Measurements from ENCODE around the gene BLM.

BLM gene

DNA sequence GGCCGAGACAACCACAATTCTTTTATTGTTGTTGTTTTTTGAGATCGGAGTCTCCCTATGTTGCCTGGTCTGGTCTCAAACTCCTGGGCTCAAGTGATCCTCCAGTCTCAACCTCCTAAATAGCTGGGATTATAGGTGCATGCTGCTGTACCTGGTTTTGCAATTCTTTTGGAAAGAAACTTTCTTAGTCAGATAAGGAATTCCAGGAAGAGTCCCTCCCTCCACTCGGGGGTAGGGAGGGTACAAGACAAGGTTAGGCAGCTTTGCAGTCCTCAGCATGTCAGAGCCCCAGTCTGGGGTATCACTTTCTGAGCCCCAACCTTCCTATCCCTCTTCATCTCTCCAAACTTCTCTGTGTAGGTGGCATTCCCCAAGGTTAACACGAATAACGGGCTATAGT lies 117.5 kb downstream of the BLM start:
- no peak for TF ChIP-seq CTCF (conservative IDR thresholded peaks at IDR 0.05; ENCODE audit: low read depth, low read length)

GRCh38 chr15:90836296-90836871 lies 119.2 kb downstream of the BLM start:
- Histone ChIP-seq H3K79me2 (ENCODE audit: insufficient read depth, low read depth) (no peaks in the 10 kb centered on the region), H3K4me1 (ENCODE audit: low read depth, poor library complexity, severe bottlenecking) (peaks cover 5% of the 10 kb centered on the region), H2AFZ (ENCODE audit: low read depth) (no peak overlapping the region), H3K4me3 (IDR thresholded peaks at IDR 0.05; ENCODE audit: insufficient read depth, low read depth, low read length) (no peak overlapping the region), H3K27ac (no peak overlapping the region), H3K27me3 (ENCODE audit: insufficient read depth, low read depth) (no peaks in the 10 kb centered on the region), H3K9ac (no peak overlapping the region), H3K4me2 (no peak overlapping the region), H4K20me1 (ENCODE audit: insufficient read depth) (no peaks in the 10 kb centered on the region), H3K36me3 (ENCODE audit: insufficient read depth) (no peaks in the 10 kb centered on the region)
- TF ChIP-seq CTCF (conservative IDR thresholded peaks at IDR 0.05; ENCODE audit: low read depth, low read length), result no peak

More for the DNA sequence above, 117.5 kb downstream of the BLM start:
- H4K20me1 ChIP-seq (ENCODE audit: insufficient read depth), result no peaks in the 10 kb centered on the region
- H2AFZ ChIP-seq (ENCODE audit: low read depth), result no peak overlapping the region
- no peaks in the 10 kb centered on the region for H3K27me3 ChIP-seq (ENCODE audit: insufficient read depth, low read depth)
- H3K36me3 ChIP-seq (ENCODE audit: insufficient read depth), result no peaks in the 10 kb centered on the region
- no peak overlapping the region for H3K9ac ChIP-seq
- peaks cover 5% of the 10 kb centered on the region for H3K4me1 ChIP-seq (ENCODE audit: low read depth, poor library complexity, severe bottlenecking)
- H3K27ac ChIP-seq, result no peak overlapping the region
- H3K4me2 ChIP-seq, result no peak overlapping the region
- no peak overlapping the region for H3K4me3 ChIP-seq (IDR thresholded peaks at IDR 0.05; ENCODE audit: insufficient read depth, low read depth, low read length)
- no peaks in the 10 kb centered on the region for H3K79me2 ChIP-seq (ENCODE audit: insufficient read depth, low read depth)

- no peak overlapping the region for H2AFZ ChIP-seq (ENCODE audit: low read depth)
- H4K20me1 ChIP-seq (ENCODE audit: insufficient read depth), result no peaks in the 10 kb centered on the region
- H3K27me3 ChIP-seq (ENCODE audit: insufficient read depth, low read depth), result no peaks in the 10 kb centered on the region
- H3K9ac ChIP-seq, result no peak overlapping the region
- H3K4me1 ChIP-seq (ENCODE audit: low read depth, poor library complexity, severe bottlenecking), result peaks cover 5% of the 10 kb centered on the region
- no peak overlapping the region for H3K4me2 ChIP-seq
- no peak overlapping the region for H3K4me3 ChIP-seq (IDR thresholded peaks at IDR 0.05; ENCODE audit: insufficient read depth, low read depth, low read length)
- no peaks in the 10 kb centered on the region for H3K79me2 ChIP-seq (ENCODE audit: insufficient read depth, low read depth)
- TF ChIP-seq CTCF (conservative IDR thresholded peaks at IDR 0.05; ENCODE audit: low read depth, low read length), result no peak
- no peaks in the 10 kb centered on the region for H3K36me3 ChIP-seq (ENCODE audit: insufficient read depth)
- no peak overlapping the region for H3K27ac ChIP-seq
These were observed 119.9 kb downstream of the BLM start for GRCh38 chr15:90837094-90837493.

- H3K4me2 ChIP-seq, result no peak overlapping the region
- peaks cover 5% of the 10 kb centered on the region for H3K4me1 ChIP-seq (ENCODE audit: low read depth, poor library complexity, severe bottlenecking)
- no peaks in the 10 kb centered on the region for H4K20me1 ChIP-seq (ENCODE audit: insufficient read depth)
- no peak overlapping the region for H2AFZ ChIP-seq (ENCODE audit: low read depth)
- no peaks in the 10 kb centered on the region for H3K27me3 ChIP-seq (ENCODE audit: insufficient read depth, low read depth)
- TF ChIP-seq CTCF (conservative IDR thresholded peaks at IDR 0.05; ENCODE audit: low read depth, low read length), result no peak
- H3K9ac ChIP-seq, result no peak overlapping the region
- no peaks in the 10 kb centered on the region for H3K36me3 ChIP-seq (ENCODE audit: insufficient read depth)
- H3K4me3 ChIP-seq (IDR thresholded peaks at IDR 0.05; ENCODE audit: insufficient read depth, low read depth, low read length), result no peak overlapping the region
- H3K79me2 ChIP-seq (ENCODE audit: insufficient read depth, low read depth), result no peaks in the 10 kb centered on the region
- H3K27ac ChIP-seq, result no peak overlapping the region
These were observed 121.0 kb downstream of the BLM start for GRCh38 chr15:90838139-90838538.
